Hindlimb muscle (tissue), 1 donor: Measurements from ENCODE around the gene NR2F1-AS1. TPM values are rescaled to one million over a fixed set of nuclear protein-coding genes. Genes with fewer than 3 reads are reported as not detected.
"Not testable (repeated sequence)": the region's sequence is repeated elsewhere in the genome, so short reads cannot be mapped to it uniquely, and the experiment has no call there.

Experiments used
- DNase-seq: peaks from one replicate; pipeline ENCODE4 v3.0.0-alpha.2; 2013
- polyA plus RNA-seq: library from polyadenylated mRNA; unstranded; fragments of 120-200 nt; gene quantifications from one replicate; pipeline ENCODE4 v1.2.1, GENCODE V29; 2013; ENCODE audit not compliant: insufficient read length

The NR2F1-AS1 gene
- polyA plus RNA-seq, 1 donor = 2.7 TPM

GRCh38 chr5:93576994-93577853 lies 3.8 kb downstream of the NR2F1-AS1 start:
- DNase-seq = no peak

GRCh38 chr5:93575461-93576414 lies 5.3 kb downstream of the NR2F1-AS1 start:
- no peak for DNase-seq

GRCh38 chr5:93574491-93575305 lies 6.3 kb downstream of the NR2F1-AS1 start:
- no peak for DNase-seq

GRCh38 chr5:93573354-93574351 lies 7.4 kb downstream of the NR2F1-AS1 start:
- DNase-seq = no peak

GRCh38 chr5:93572608-93573353 lies 8.2 kb downstream of the NR2F1-AS1 start:
- DNase-seq = no peak

GRCh38 chr5:93572101-93572607 lies 8.9 kb downstream of the NR2F1-AS1 start:
- no peak for DNase-seq

- no peak for DNase-seq
These were observed 9.7 kb downstream of the NR2F1-AS1 start for GRCh38 chr5:93571114-93571949.

- DNase-seq = no peak
These were observed 10.5 kb downstream of the NR2F1-AS1 start for GRCh38 chr5:93570294-93571113.

- no peak for DNase-seq
These were observed 11.5 kb downstream of the NR2F1-AS1 start for GRCh38 chr5:93569300-93570160.

- DNase-seq = no peak
These were observed 13.6 kb downstream of the NR2F1-AS1 start for GRCh38 chr5:93567424-93567823.

- DNase-seq = no peak
These were observed 14.9 kb downstream of the NR2F1-AS1 start for GRCh38 chr5:93566091-93566490.

- no peak for DNase-seq
These were observed 23.9 kb downstream of the NR2F1-AS1 start for GRCh38 chr5:93557021-93557604.

- DNase-seq = not testable (repeated sequence)
These were observed 31.4 kb downstream of the NR2F1-AS1 start for GRCh38 chr5:93549594-93549993.

GRCh38 chr5:93545872-93546271 lies 35.1 kb downstream of the NR2F1-AS1 start:
- DNase-seq = no peak

- DNase-seq = peak; percentile 78
These were observed 48.6 kb downstream of the NR2F1-AS1 start for GRCh38 chr5:93532370-93532769.

- DNase-seq = not testable (repeated sequence)
These were observed 59.2 kb downstream of the NR2F1-AS1 start for GRCh38 chr5:93521815-93522214.

- no peak for DNase-seq
These were observed 61.3 kb downstream of the NR2F1-AS1 start for GRCh38 chr5:93519740-93520139.
